PC-9 (cell line): ENCODE data around the gene KRT6C.

Experiments
- EZH2 ChIP-seq: fragments of 200-600 bp; sonication (generic); IDR thresholded peaks from 2 replicates; pipeline ENCODE4 v1.8.0; 2017; ENCODE audit warnings: antibody characterized with exemption, low read depth
- TF ChIP-seq, protein P1 (sequence below): fragments of 200-600 bp; sonication (generic); conservative IDR thresholded peaks from 2 replicates; pipeline ENCODE4 v1.6.1; 2017; ENCODE audit warnings: mixed run types, antibody characterized with exemption, mild to moderate bottlenecking, moderate library complexity

DNA sequence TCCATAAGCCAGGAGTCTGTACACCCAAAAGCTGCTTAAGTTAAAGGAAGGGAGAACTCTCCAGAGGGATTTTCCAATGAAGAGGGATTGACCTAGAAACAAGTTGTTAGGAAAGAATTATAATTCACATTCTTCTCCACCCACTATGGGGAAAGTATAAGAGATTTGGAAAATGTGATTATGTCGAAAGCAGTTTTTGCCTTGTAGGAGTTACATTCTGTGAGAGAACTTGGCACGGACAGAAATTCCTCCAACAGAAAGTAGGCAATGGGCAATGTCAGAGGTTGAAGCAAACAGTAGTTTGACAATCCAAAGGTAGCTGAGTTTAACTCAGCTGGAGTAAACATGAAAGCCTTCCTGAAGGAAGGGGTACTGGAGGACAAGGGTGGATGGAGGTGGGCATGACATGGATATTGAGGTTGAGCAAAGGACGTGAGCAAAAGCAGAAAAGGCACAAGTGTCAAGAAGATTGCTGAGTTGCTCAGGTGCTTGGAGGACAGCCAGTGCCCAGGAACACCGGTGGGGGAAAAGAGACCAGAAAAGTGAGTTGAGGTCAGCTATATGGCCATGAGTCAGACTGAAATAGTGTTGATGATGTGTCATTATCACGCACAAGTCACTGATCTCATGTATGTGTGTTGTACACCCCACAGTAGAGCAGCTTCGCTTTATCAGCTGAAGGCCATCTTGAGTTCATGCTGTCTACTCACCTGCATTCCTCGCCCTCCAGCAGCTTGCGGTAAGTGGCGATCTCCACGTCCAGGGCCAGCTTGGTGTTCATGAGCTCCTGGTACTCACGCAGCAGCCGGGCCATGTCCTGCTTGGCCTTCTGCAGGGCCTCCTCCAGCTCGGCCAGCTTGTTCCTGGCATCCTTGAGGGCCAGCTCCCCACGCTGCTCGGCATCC lies 42.6 kb upstream of the KRT6C start:
- TF ChIP-seq EZH2 = no peak
- TF ChIP-seq, protein P1, sequence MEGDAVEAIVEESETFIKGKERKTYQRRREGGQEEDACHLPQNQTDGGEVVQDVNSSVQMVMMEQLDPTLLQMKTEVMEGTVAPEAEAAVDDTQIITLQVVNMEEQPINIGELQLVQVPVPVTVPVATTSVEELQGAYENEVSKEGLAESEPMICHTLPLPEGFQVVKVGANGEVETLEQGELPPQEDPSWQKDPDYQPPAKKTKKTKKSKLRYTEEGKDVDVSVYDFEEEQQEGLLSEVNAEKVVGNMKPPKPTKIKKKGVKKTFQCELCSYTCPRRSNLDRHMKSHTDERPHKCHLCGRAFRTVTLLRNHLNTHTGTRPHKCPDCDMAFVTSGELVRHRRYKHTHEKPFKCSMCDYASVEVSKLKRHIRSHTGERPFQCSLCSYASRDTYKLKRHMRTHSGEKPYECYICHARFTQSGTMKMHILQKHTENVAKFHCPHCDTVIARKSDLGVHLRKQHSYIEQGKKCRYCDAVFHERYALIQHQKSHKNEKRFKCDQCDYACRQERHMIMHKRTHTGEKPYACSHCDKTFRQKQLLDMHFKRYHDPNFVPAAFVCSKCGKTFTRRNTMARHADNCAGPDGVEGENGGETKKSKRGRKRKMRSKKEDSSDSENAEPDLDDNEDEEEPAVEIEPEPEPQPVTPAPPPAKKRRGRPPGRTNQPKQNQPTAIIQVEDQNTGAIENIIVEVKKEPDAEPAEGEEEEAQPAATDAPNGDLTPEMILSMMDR = no peak
